ENCODE results near the gene SUGCT. TPM values are rescaled to one million over a fixed set of nuclear protein-coding genes. Genes with fewer than 3 reads are reported as not detected.

Gene SUGCT
- total RNA-seq, 2 experiments from 2014 or later: 0.95 to 1.2 TPM

GRCh38 chr7:40885503-40885902 is 750.7 kb downstream of the SUGCT start:
- POLR2A ChIA-PET: no interaction called here
- H3K4me3 Mint-ChIP-seq: no peak overlapping the region

GRCh38 chr7:40887099-40887498 is 752.3 kb downstream of the SUGCT start:
- Histone ChIP-seq H3K36me3 (ENCODE audit: insufficient read depth, low read length) (no peaks in the 10 kb centered on the region), H3K27me3 (ENCODE audit: control insufficient read depth in 1 of 2, insufficient read depth in 2 of 2, low read length in 2 of 2) (no peaks in the 10 kb centered on the region), H3K9me3 (ENCODE audit: control insufficient read depth in 1 of 2, insufficient read depth in 1 of 2, low read length in 2 of 2) (peaks cover 9% of the 10 kb centered on the region in 2 experiments), H3K27ac (ENCODE audit: low read depth in 1 of 2, low read length in 2 of 2) (no peak overlapping the region), H3K4me3 (ENCODE audit: low read length) (no peak overlapping the region), H3K4me1 (ENCODE audit: insufficient read depth, low read length) (no peaks in the 10 kb centered on the region)
- DNase-seq (no peak), ATAC-seq (ENCODE audit: poor library complexity) (no peak)
- no peak for TF ChIP-seq CTCF (IDR thresholded peaks at IDR 0.05)
- H3K9me3 Mint-ChIP-seq: peaks cover 16% of the 10 kb centered on the region
- H3K27me3 Mint-ChIP-seq: no peaks in the 10 kb centered on the region
- H3K36me3 Mint-ChIP-seq (ENCODE audit: low read depth): no peaks in the 10 kb centered on the region
- CTCF ChIA-PET: no interaction called here
- no peak overlapping the region for H3K27ac Mint-ChIP-seq
- intact Hi-C loops (cut with DNase I, micrococcal nuclease): no loop called here
- H3K4me1 Mint-ChIP-seq (ENCODE audit: low read depth): no peaks in the 10 kb centered on the region
- POLR2A ChIA-PET: no interaction called here
- no peak overlapping the region for H3K4me3 Mint-ChIP-seq

More at GRCh38 chr7:40885503-40885902, 750.7 kb downstream of the SUGCT start:
- Mint-ChIP-seq H3K36me3 (ENCODE audit: low read depth) (no peaks in the 10 kb centered on the region), H3K4me1 (ENCODE audit: low read depth) (no peaks in the 10 kb centered on the region), H3K9me3 (peaks cover 8% of the 10 kb centered on the region), H3K27ac (no peak overlapping the region), H3K27me3 (no peaks in the 10 kb centered on the region)
- H3K27me3 ChIP-seq (ENCODE audit: control insufficient read depth in 1 of 2, insufficient read depth in 2 of 2, low read length in 2 of 2): no peaks in the 10 kb centered on the region
- CTCF ChIA-PET: no interaction called here
- peaks cover 2 to 8% of the 10 kb centered on the region in 2 experiments for H3K9me3 ChIP-seq (ENCODE audit: control insufficient read depth in 1 of 2, insufficient read depth in 1 of 2, low read length in 2 of 2)
- H3K4me1 ChIP-seq (ENCODE audit: insufficient read depth, low read length): no peaks in the 10 kb centered on the region
- intact Hi-C loops (cut with DNase I, micrococcal nuclease): no loop called here
- H3K27ac ChIP-seq (ENCODE audit: low read depth in 1 of 2, low read length in 2 of 2): no peak overlapping the region
- H3K4me3 ChIP-seq (ENCODE audit: low read length): no peak overlapping the region
- TF ChIP-seq CTCF (IDR thresholded peaks at IDR 0.05): no peak
- ATAC-seq (ENCODE audit: poor library complexity) (no peak), DNase-seq (no peak)
- H3K36me3 ChIP-seq (ENCODE audit: insufficient read depth, low read length): no peaks in the 10 kb centered on the region

GRCh38 chr7:40888499-40888898 is 753.7 kb downstream of the SUGCT start:
- no peaks in the 10 kb centered on the region for H3K4me1 ChIP-seq (ENCODE audit: insufficient read depth, low read length)
- no peak overlapping the region for H3K4me3 ChIP-seq (ENCODE audit: low read length)
- peaks cover 9 to 14% of the 10 kb centered on the region in 2 experiments for H3K9me3 ChIP-seq (ENCODE audit: control insufficient read depth in 1 of 2, insufficient read depth in 1 of 2, low read length in 2 of 2)
- H3K9me3 Mint-ChIP-seq: peaks cover 17% of the 10 kb centered on the region
- POLR2A ChIA-PET: interaction anchor here (0.7 kb wide), 1 partner anchor 702 kb away, joined by 4 read pairs; no protein-coding TSS in a partner anchor
- H3K36me3 ChIP-seq (ENCODE audit: insufficient read depth, low read length): no peaks in the 10 kb centered on the region
- H3K27me3 ChIP-seq (ENCODE audit: control insufficient read depth in 1 of 2, insufficient read depth in 2 of 2, low read length in 2 of 2): no peaks in the 10 kb centered on the region
- H3K4me3 Mint-ChIP-seq: no peak overlapping the region
- CTCF ChIA-PET: no interaction called here
- no peak overlapping the region for H3K27ac Mint-ChIP-seq
- no peak for DNase-seq
- no peak for TF ChIP-seq CTCF (IDR thresholded peaks at IDR 0.05)
- H3K36me3 Mint-ChIP-seq (ENCODE audit: low read depth): no peaks in the 10 kb centered on the region
- ATAC-seq (ENCODE audit: poor library complexity): no peak
- no peak overlapping the region for H3K27ac ChIP-seq (ENCODE audit: low read depth in 1 of 2, low read length in 2 of 2)
- intact Hi-C loops (cut with DNase I, micrococcal nuclease): no loop called here
- H3K4me1 Mint-ChIP-seq (ENCODE audit: low read depth): no peaks in the 10 kb centered on the region
- no peaks in the 10 kb centered on the region for H3K27me3 Mint-ChIP-seq
